Loucy (cell line): ENCODE data around the gene PC.

ENCODE experiments used
- H2AFZ ChIP-seq: fragments of 200-600 bp; sonication (generic); 2 replicates; pipeline ENCODE4 v1.6.0; 2016; ENCODE audit warnings: antibody characterized with exemption, mild to moderate bottlenecking, low read length, moderate library complexity
- H3F3A ChIP-seq: fragments of 200-600 bp; 2 replicates; pipeline ENCODE4 v1.6.0; 2016; ENCODE audit warnings: antibody characterized with exemption, low read depth, mild to moderate bottlenecking
- H3K27me3 ChIP-seq: fragments of 200-600 bp; sonication (generic); 2 replicates; pipeline ENCODE4 v1.6.1; 2014; ENCODE audit warnings: low read length, mild to moderate bottlenecking; ENCODE audit not compliant: insufficient read depth, poor library complexity, severe bottlenecking
- H3K36me3 ChIP-seq: fragments of 200-600 bp; sonication (generic); 2 replicates; pipeline ENCODE4 v1.6.1; 2016; ENCODE audit warnings: low read length; ENCODE audit not compliant: insufficient read depth
- H3K4me1 ChIP-seq: fragments of 200-600 bp; sonication (generic); 2 replicates; pipeline ENCODE4 v1.5.1; 2014; ENCODE audit warnings: low read length, mild to moderate bottlenecking; ENCODE audit not compliant: insufficient read depth, poor library complexity, severe bottlenecking
- H3K4me2 ChIP-seq: fragments of 200-600 bp; sonication (generic); 2 replicates; pipeline ENCODE4 v1.6.0; 2014; ENCODE audit warnings: antibody characterized with exemption, low read length, low read depth, mild to moderate bottlenecking; ENCODE audit not compliant: poor library complexity, severe bottlenecking
- H3K4me3 ChIP-seq: fragments of 200-600 bp; sonication (generic); 2 replicates; pipeline ENCODE4 v1.5.1; 2014; ENCODE audit warnings: low read length, mild to moderate bottlenecking, mixed read lengths; ENCODE audit not compliant: poor library complexity, severe bottlenecking
- H3K79me2 ChIP-seq: fragments of 200-600 bp; sonication (generic); 2 replicates; pipeline ENCODE4 v1.6.1; 2014; ENCODE audit warnings: low read length; ENCODE audit not compliant: insufficient read depth
- H3K9ac ChIP-seq: fragments of 200-600 bp; sonication (generic); 2 replicates; pipeline ENCODE4 v1.6.0; 2014; ENCODE audit warnings: mild to moderate bottlenecking, low read depth, low read length, moderate library complexity; ENCODE audit not compliant: poor library complexity, severe bottlenecking
- H3K9me2 ChIP-seq: fragments of 200-600 bp; sonication (generic); replicated peaks from 2 replicates; pipeline ENCODE4 v1.6.1; 2016; ENCODE audit warnings: low read depth, low read length, mixed read lengths
- H3K9me3 ChIP-seq: fragments of 200-600 bp; sonication (generic); 2 replicates; pipeline ENCODE4 v1.6.1; 2014; ENCODE audit warnings: mild to moderate bottlenecking, antibody characterized with exemption, low read length, low read depth; ENCODE audit not compliant: insufficient read depth
- H4K20me1 ChIP-seq: fragments of 200-600 bp; sonication (generic); 2 replicates; pipeline ENCODE4 v1.6.0; 2014; ENCODE audit warnings: antibody characterized with exemption, low read length, mild to moderate bottlenecking; ENCODE audit not compliant: insufficient read depth, poor library complexity, severe bottlenecking
- CTCF ChIP-seq: fragments of 200-600 bp; sonication (generic); conservative IDR thresholded peaks from 2 replicates; pipeline ENCODE4 v1.5.1; 2014; ENCODE audit warnings: mild to moderate bottlenecking, antibody characterized with exemption, low read length
- EZH2phosphoT487 ChIP-seq: fragments of 200-600 bp; IDR thresholded peaks from 2 replicates; pipeline ENCODE4 v1.6.1; 2018; ENCODE audit warnings: antibody characterized with exemption, mild to moderate bottlenecking, moderate library complexity, borderline replicate concordance

PC gene

GRCh38 chr11:66957971-66958231, 282 bp downstream of the PC start:
- H3K4me2 ChIP-seq: peak overlapping the region; percentile 79

GRCh38 chr11:66956689-66957290, 1.4 kb downstream of the PC start:
- H3K9me2 ChIP-seq: no peaks in the 10 kb centered on the region
- no peak overlapping the region for H2AFZ ChIP-seq
- peaks cover 21% of the 10 kb centered on the region for H3K4me1 ChIP-seq
- H3K4me3 ChIP-seq: peak overlapping the region; percentile 73
- H3K27me3 ChIP-seq: no peaks in the 10 kb centered on the region
- H3K9ac ChIP-seq: no peak overlapping the region
- H3K9me3 ChIP-seq: no peaks in the 10 kb centered on the region
- no peaks in the 10 kb centered on the region; the same call in 1 of the 2 replicates for H3F3A ChIP-seq
- H3K36me3 ChIP-seq: no peaks in the 10 kb centered on the region
- no peak for TF ChIP-seq EZH2phosphoT487
- no peak; the same call in 1 of the 2 replicates for TF ChIP-seq CTCF
- H4K20me1 ChIP-seq: no peaks in the 10 kb centered on the region
- peak overlapping the region; percentile 79 for H3K4me2 ChIP-seq
- H3K79me2 ChIP-seq: no peaks in the 10 kb centered on the region

More at GRCh38 chr11:66957971-66958231, 282 bp downstream of the PC start:
- Histone ChIP-seq H3K4me3 (peak overlapping the region; percentile 73), H3K9me3 (no peaks in the 10 kb centered on the region), H4K20me1 (no peaks in the 10 kb centered on the region), H3K4me1 (peaks cover 21% of the 10 kb centered on the region), H3K79me2 (no peaks in the 10 kb centered on the region), H3K36me3 (no peaks in the 10 kb centered on the region), H3F3A (no peaks in the 10 kb centered on the region; the same call in 1 of the 2 replicates), H3K9ac (peak overlapping the region; percentile 61), H3K9me2 (no peaks in the 10 kb centered on the region), H3K27me3 (no peaks in the 10 kb centered on the region), H2AFZ (peak overlapping the region; percentile 76; the same call in 1 of the 2 replicates)
- TF ChIP-seq EZH2phosphoT487: no peak
- no peak for TF ChIP-seq CTCF

- Histone ChIP-seq H3K4me1 (peaks cover 12% of the 10 kb centered on the region), H3K4me2 (no peak overlapping the region), H3K9me3 (no peaks in the 10 kb centered on the region), H3K9ac (no peak overlapping the region), H3K9me2 (no peaks in the 10 kb centered on the region), H3K36me3 (no peaks in the 10 kb centered on the region), H2AFZ (no peak overlapping the region), H3K79me2 (no peaks in the 10 kb centered on the region), H3F3A (no peaks in the 10 kb centered on the region; the same call in 1 of the 2 replicates), H3K27me3 (no peaks in the 10 kb centered on the region), H4K20me1 (no peaks in the 10 kb centered on the region), H3K4me3 (no peak overlapping the region)
- no peak for TF ChIP-seq EZH2phosphoT487
- no peak for TF ChIP-seq CTCF
Observed at GRCh38 chr11:66953081-66953833, 4.9 kb downstream of the PC start.
